ENCODE measurements around the gene NFAT5. TPM values are rescaled to one million over a fixed set of nuclear protein-coding genes. Genes with fewer than 3 reads are reported as not detected.

Gene NFAT5
- total and polyA plus RNA-seq, 4 donors = 5.2 to 111 (median 22.5) TPM

- Histone ChIP-seq H3K9me3 (ENCODE audit: control insufficient read depth in 4 of 4, insufficient read depth in 3 of 4, low read length in 3 of 4) (no peaks in the 10 kb centered on the region), H3K9ac (ENCODE audit: insufficient read depth in 1 of 2, low read length in 2 of 2) (no peak overlapping the region), H3K4me1 (ENCODE audit: control insufficient read depth in 5 of 5, insufficient read depth in 5 of 5, low read length in 5 of 5) (peaks cover 0 to 3% (median 0%) of the 10 kb centered on the region in 5 donors), H3K27me3 (ENCODE audit: control insufficient read depth in 3 of 3, insufficient read depth in 3 of 3, low read length in 2 of 3) (no peaks in the 10 kb centered on the region), H3K36me3 (ENCODE audit: control insufficient read depth in 4 of 4, insufficient read depth in 4 of 4, low read length in 4 of 4) (peaks cover 10 to 58% (median 29%) of the 10 kb centered on the region in 4 donors), H3K27ac (ENCODE audit: low read depth in 1 of 2, low read length in 1 of 2) (no peak overlapping the region), H3K4me3 (no peak overlapping the region)
- 97 to 100% methylated on average over 2 of the region's 2 CpGs for WGBS, 2 donors
- ATAC-seq (ENCODE audit: insufficient read depth, low FRiP score) (no peak), DNase-seq (no peak)
- no peak for TF ChIP-seq CTCF (IDR thresholded peaks at IDR 0.05; ENCODE audit: control extremely low read depth, extremely low read depth)
Observed at GRCh38 chr16:69651217-69651616, 85.5 kb downstream of the NFAT5 start.

- Histone ChIP-seq H3K4me3 (no peak overlapping the region), H3K27me3 (ENCODE audit: control insufficient read depth in 3 of 3, insufficient read depth in 3 of 3, low read length in 2 of 3) (no peaks in the 10 kb centered on the region), H3K9ac (ENCODE audit: insufficient read depth in 1 of 2, low read length in 2 of 2) (no peak overlapping the region), H3K9me3 (ENCODE audit: control insufficient read depth in 4 of 4, insufficient read depth in 3 of 4, low read length in 3 of 4) (no peaks in the 10 kb centered on the region), H3K27ac (ENCODE audit: low read depth in 1 of 2, low read length in 1 of 2) (no peak overlapping the region), H3K36me3 (ENCODE audit: control insufficient read depth in 4 of 4, insufficient read depth in 4 of 4, low read length in 4 of 4) (peaks cover 8 to 50% (median 20%) of the 10 kb centered on the region in 4 donors), H3K4me1 (ENCODE audit: control insufficient read depth in 5 of 5, insufficient read depth in 5 of 5, low read length in 5 of 5) (no peaks in the 10 kb centered on the region)
- DNase-seq (no peak), ATAC-seq (ENCODE audit: insufficient read depth, low FRiP score) (no peak)
- TF ChIP-seq CTCF (IDR thresholded peaks at IDR 0.05; ENCODE audit: control extremely low read depth, extremely low read depth) = no peak
- 75 to 89% methylated on average over 3 of the region's 3 CpGs for WGBS, 2 donors
Observed at GRCh38 chr16:69654280-69654931, 88.6 kb downstream of the NFAT5 start.

GRCh38 chr16:69660166-69660565 lies 94.4 kb downstream of the NFAT5 start:
- TF ChIP-seq CTCF (IDR thresholded peaks at IDR 0.05; ENCODE audit: control extremely low read depth, extremely low read depth) = no peak
- Histone ChIP-seq H3K9me3 (ENCODE audit: control insufficient read depth in 4 of 4, insufficient read depth in 3 of 4, low read length in 3 of 4) (no peaks in the 10 kb centered on the region), H3K4me3 (no peak overlapping the region), H3K9ac (ENCODE audit: insufficient read depth in 1 of 2, low read length in 2 of 2) (no peak overlapping the region), H3K36me3 (ENCODE audit: control insufficient read depth in 4 of 4, insufficient read depth in 4 of 4, low read length in 4 of 4) (peaks cover 0 to 35% (median 18%) of the 10 kb centered on the region in 4 donors), H3K4me1 (ENCODE audit: control insufficient read depth in 5 of 5, insufficient read depth in 5 of 5, low read length in 5 of 5) (no peaks in the 10 kb centered on the region), H3K27me3 (ENCODE audit: control insufficient read depth in 3 of 3, insufficient read depth in 3 of 3, low read length in 2 of 3) (no peaks in the 10 kb centered on the region), H3K27ac (ENCODE audit: low read depth in 1 of 2, low read length in 1 of 2) (no peak overlapping the region)
- no peak for ATAC-seq (ENCODE audit: insufficient read depth, low FRiP score)
- no peak for DNase-seq
- 98% methylated on average over 4 of the region's 4 CpGs for WGBS, 2 donors

GRCh38 chr16:69662901-69663300 lies 97.1 kb downstream of the NFAT5 start:
- Histone ChIP-seq H3K27me3 (ENCODE audit: control insufficient read depth in 3 of 3, insufficient read depth in 3 of 3, low read length in 2 of 3) (no peaks in the 10 kb centered on the region), H3K27ac (ENCODE audit: low read depth in 1 of 2, low read length in 1 of 2) (no peak overlapping the region), H3K9ac (ENCODE audit: insufficient read depth in 1 of 2, low read length in 2 of 2) (no peak overlapping the region), H3K36me3 (ENCODE audit: control insufficient read depth in 4 of 4, insufficient read depth in 4 of 4, low read length in 4 of 4) (peaks cover 0 to 20% (median 13%) of the 10 kb centered on the region in 4 donors), H3K4me3 (no peak overlapping the region), H3K9me3 (ENCODE audit: control insufficient read depth in 4 of 4, insufficient read depth in 3 of 4, low read length in 3 of 4) (no peaks in the 10 kb centered on the region), H3K4me1 (ENCODE audit: control insufficient read depth in 5 of 5, insufficient read depth in 5 of 5, low read length in 5 of 5) (no peaks in the 10 kb centered on the region)
- ATAC-seq (ENCODE audit: insufficient read depth, low FRiP score) (no peak), DNase-seq (no peak)
- 81 to 87% methylated on average over 1 of the region's 1 CpG for WGBS, 2 donors
- no peak for TF ChIP-seq CTCF (IDR thresholded peaks at IDR 0.05; ENCODE audit: control extremely low read depth, extremely low read depth)

Data from lung (tissue), 12 donors.